Caki2 (cell line): ENCODE data around the gene PIEZO2. TPM values are rescaled to one million over a fixed set of nuclear protein-coding genes. Genes with fewer than 3 reads are reported as not detected.
A peak's percentile ranks its signal among the peaks of the same experiment; 100 is the strongest.

Experiments used
- DNase-seq: peaks from one replicate; pipeline ENCODE4 v3.0.0-alpha.2; 2015; ENCODE audit warnings: low read depth
- in situ Hi-C: cut with HindIII; loops from 2 replicates; pipeline ENCODE4 v1.10.0; 2016; ENCODE audit warnings: low sequenced_read_pairs, low pct_unique_long_range_greater_than_20kb, mixed read lengths
- total RNA-seq: library from RNA; depleted of rRNA; stranded (reverse); fragments of >200 nt; shearing (Covaris generic); gene quantifications from 2 replicates; pipeline ENCODE4 v1.2.3, GENCODE V29; 2014; ENCODE audit warnings: low replicate concordance

PIEZO2 gene
- total RNA-seq, 1 experiment from 2014 or later, result 2.8 TPM

DNA sequence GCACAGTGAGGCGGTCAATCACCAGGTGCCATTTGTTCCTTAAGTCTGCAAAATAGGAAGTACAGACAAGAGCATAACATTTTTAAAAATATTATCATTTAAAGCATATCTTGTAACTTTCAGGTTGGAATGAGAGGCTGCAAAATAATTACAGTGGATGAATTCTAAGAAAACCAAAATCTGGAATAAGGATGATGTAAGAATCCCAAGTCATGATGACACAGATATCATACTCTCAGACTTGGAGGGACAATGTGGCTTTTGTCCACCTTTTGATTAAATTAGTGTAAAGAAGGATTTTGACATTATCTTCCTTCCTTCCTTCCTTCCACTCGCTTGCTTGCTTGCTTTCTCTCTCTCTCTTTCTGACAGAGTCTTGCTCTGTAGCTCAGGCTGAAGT is 379.1 kb downstream of the PIEZO2 start:
- in situ Hi-C loops, result no loop called here
- no peak for DNase-seq

DNA sequence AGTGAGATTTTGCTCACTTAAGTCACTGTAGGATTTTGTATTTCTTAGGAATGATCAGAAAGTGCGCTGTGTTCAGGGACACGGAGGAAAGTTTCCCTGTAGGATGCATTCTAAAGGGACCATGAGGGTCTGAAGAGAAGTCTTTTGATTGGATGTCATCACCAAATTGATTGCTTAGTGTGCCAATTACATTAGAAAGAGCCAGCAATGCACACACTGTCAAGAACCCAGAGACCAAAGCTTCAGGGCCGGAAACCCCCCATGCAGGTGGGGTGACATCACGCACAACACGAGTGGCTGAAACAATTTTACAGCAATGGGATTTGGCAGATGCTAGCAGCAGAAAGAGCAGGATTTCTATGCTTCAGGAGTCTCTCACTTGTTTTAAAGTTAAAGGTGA is 381.1 kb downstream of the PIEZO2 start:
- in situ Hi-C loops, result no loop called here
- DNase-seq, result no peak

DNA sequence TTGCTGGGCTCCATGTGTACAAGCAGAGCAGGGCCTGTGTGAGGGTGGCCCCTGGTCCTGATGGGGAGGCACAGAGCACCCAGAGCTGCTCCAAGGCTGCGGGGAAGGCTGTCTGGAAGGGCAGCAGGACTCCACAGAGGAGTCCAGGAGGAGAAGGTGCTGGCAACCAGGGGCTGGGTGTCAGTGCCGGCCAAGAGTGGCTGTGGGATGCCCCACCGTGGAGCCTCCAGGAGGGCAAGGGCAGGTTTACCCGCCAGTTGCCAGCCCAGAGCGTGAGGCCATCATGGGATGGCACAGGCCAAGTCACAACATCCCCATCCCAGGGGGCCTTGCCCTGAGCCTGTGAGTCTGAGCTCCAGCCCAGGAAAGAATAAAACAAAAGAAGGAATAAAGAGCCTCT is 381.7 kb downstream of the PIEZO2 start:
- in situ Hi-C loops, result no loop called here

DNA sequence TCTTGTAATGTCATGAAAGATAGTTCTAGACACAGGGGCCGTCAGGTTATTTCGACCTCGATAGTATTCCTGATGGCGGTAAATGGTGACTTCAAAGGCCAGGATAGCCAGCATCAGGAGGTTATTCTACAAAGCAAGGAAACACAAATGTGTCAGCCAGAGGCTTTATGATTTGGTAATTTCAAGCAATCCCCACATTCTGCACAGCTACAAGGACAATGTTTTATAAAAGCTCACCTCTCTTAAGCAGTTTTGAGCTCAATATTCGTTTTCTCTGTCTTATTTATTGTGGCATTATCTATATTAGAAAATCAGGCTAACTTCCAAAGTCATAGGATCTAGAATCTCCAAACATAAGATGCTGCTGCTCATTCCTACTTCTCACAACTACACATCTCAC is 388.4 kb downstream of the PIEZO2 start:
- in situ Hi-C loops, result no loop called here
- DNase-seq, result no peak

More for the DNA sequence above, 381.7 kb downstream of the PIEZO2 start:
- DNase-seq, result no peak

DNA sequence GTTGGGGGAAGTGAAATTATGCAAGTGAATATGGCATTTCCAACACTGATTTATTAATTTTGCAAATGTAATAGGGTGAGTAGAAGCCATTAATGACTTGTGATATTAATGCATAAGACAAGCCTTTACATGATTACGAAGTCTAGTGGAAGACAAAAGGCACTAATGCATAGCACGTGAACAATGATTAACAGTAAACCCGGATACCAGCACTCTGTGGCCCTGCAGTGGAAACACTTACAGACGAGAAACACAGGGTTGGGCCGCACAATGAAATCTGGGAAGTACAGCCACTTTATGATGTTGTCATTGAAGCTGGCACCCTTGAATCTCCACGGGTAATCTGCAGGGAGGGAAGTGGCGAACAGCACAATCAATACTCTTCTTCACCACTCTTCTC is 390.1 kb downstream of the PIEZO2 start:
- in situ Hi-C loops, result no loop called here
- no peak for DNase-seq

DNA sequence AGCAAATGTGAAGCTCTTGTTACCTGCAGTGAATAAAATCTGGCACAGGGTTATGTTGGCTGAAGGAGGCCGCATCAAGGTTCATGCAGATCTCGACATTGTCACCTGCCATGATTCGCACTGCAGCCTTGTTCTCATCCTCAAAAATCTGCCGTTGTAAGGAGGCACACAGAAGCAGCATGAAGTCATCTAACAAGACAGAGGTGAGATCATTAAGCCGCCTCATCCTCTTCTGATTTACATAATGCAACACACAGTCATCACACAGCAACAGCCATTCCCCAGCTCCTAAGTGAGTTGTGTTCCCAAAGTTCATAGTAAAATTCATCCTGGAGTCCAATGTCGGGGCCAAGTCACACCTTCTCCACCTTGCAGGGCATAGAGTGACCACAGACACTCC is 391.4 kb downstream of the PIEZO2 start:
- DNase-seq, result no peak
- in situ Hi-C loops, result no loop called here

DNA sequence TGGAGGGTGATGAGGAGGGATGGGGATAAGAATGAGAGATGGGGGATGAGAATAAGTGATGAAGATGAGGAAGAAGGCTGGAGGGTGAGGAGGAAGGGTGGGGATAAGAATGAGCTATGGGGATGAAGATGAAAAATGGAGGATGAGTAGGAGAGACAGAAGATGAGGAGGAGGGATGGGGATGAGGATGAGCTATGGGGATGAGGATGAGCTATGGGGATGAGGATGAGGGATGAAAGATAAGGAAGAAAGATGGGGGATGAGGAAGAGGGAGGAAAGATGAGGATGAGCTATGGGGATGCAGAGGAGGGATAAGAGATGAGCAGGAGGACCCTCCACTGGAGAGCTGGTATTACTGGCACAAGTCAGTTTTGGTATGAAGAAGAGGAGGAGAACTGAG is 392.0 kb downstream of the PIEZO2 start:
- in situ Hi-C loops, result no loop called here
- no peak for DNase-seq

DNA sequence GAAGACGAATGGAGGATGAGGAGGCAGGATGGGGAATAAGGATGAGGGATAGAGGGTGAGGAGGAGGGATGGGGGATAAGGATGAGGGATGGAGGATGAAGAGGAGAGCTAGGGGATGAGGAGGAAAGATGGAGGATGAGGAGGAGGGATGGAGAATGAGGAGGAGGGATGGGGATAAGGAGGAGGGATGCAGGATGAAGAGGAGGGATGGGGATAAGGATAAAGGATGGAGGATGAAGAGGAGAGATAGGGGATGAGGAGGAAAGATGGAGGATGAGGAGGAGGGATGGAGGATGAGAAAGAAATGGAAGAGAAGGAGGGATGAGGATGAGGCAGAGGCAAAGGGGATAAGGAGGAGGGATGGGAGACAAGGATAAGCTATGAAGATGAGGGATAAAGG is 393.5 kb downstream of the PIEZO2 start:
- in situ Hi-C loops, result no loop called here
- DNase-seq, result no peak

DNA sequence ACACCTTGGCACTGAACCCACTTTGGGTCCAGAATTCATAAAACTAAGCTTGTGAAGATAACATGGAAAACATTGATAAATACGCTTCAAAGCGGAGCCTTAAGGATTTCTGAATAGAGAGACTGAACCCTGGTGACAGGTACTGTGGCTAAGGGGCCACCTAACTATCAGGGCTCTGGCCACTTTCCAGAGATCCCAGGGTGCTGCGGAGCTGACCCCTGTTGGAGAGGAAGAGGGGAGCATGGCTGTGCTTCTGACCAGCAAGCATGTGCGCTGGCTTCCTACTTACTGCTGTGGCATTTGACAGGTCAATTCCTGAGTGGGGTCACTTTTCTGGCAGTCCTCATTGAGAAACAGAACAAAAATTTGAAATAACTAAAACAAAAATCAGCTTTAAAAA is 395.2 kb downstream of the PIEZO2 start:
- in situ Hi-C loops, result no loop called here
- no peak for DNase-seq

DNA sequence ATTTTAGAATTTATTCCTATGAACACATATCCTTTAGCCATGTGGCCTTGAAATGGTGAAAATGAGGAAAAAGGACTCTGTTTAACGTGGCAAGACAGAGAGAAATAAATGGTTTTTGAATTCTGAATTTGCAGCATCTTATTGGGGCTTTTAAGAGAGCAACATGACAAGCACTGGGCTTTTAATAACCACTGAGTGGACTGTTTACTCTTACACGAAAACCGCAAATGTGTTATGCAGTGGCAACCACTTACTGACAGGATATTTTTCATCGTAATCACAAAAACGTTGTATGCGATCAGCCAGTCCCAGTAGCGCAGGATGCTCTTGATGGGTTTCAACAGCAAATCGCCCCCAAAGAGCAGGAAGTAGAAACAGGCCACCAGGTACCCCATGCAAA is 397.0 kb downstream of the PIEZO2 start:
- no peak for DNase-seq

DNA sequence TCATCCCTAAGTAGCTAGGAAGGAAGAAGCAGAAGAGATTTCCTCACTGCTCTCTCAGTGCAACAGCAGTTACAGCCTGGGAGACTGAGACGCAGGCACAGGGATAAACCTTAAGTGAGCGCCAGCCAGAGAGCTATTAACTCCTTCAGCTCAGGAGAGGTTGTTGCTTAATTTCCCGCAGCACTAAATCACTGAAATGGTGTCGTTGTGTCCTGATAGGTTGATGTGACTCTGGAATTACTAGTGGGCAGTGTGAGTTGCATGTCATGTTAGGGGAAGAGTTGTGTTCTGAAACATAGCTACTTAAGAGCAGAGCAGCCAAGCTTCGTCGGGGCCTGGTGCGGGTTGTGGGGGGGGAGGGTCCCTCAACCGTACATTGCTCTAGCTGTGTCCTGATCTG is 397.7 kb downstream of the PIEZO2 start:
- in situ Hi-C loops, result no loop called here

More for the DNA sequence above, 397.0 kb downstream of the PIEZO2 start:
- in situ Hi-C loops, result no loop called here

DNA sequence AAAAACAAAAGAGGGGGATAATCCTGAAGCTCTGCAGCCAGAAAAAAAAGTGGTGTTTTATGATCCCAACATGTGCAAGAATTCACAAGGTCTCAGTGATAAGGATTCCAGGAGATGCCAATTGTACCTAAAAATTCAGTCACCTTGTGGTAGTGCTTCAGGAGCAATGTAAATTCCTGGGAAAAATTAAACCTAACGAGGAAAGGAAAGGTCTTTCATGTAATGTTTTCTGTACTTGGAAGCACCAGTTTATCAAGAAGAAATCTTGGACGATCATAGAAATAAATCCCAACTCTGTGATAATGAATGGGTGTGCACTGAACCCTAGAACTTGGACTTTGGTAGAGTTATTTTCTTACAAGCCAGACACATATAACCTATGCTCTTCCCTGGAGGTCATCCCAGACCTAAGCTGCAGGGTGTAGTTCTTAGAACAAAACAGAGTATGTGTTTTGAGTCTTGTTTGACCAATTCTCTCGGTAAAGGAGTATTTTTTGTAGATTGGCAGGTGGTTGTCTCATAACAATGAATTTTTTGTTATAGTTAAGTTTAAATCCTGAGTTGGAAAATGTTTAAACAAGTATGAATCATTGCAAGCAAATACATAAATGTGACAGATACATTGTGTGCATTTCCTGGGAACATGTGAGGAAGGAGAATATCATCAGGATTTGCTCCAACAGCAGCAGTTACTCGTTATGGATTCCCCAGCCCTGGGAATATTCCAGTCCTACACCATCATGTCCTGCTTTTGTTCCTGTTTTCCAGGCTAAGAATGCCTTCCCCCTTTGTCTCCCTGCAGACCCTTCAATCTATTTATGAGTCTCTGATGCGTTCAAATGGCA is 399.0 kb downstream of the PIEZO2 start:
- no peak for DNase-seq
- in situ Hi-C loops, result no loop called here

More for the DNA sequence above, 397.7 kb downstream of the PIEZO2 start:
- DNase-seq, result no peak

DNA sequence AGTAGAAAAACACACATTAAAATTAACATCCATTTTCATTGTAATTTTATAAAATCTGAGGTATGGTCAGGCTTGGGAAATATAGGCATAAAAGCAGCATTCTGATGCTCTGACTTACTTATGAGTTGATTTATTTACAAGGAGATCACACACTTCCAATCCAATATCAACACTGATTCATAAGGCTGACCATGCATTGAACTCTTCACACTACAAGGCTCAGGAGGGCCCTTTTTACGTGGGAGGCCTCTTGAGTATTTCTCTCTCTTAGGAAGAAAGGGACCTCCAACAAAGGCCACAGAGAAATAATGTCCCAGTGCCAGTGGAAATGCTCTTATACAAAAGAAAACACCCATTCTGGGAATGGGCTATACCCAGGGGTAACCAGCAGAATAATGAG is 400.7 kb downstream of the PIEZO2 start:
- peak; percentile 19 for DNase-seq
- in situ Hi-C loops, result no loop called here

DNA sequence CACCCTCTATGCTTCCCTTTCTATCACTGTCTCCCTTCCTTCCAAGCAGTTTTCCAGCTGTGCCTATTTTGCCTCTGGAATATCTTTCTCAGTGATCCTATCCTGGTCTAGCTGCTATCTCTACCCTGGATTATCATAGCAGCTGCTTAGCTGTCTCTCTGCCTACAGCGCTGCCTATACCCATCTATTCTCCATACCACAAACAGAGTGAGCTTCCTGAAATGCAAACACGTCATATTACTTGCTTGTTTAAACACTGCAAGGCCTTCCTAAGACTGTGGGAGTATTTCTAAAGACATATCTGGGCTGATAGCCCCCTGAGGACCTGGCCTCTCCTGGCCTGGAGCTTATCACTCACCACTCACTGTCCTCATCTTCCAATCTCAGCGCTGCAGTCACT is 403.4 kb downstream of the PIEZO2 start:
- DNase-seq, result no peak
- in situ Hi-C loops, result no loop called here

DNA sequence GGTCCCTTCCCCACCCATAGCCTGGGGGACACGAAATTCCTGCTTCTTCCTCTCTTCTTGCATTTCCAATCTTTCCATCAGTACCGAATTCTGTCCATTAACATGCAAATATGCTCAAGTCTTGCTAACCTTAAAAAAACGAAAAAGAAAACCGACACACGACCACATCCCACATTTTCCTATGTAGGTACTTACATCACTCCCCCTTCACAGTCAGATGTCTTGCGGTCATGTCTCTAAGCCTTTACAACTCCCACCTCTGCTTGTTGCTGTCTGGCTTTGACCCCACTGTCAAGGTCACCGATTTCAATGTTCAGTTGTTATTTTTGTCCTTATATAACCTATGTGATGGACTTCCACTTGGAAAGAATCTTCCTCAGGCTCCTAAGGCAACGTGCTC is 404.1 kb downstream of the PIEZO2 start:
- in situ Hi-C loops, result no loop called here

DNA sequence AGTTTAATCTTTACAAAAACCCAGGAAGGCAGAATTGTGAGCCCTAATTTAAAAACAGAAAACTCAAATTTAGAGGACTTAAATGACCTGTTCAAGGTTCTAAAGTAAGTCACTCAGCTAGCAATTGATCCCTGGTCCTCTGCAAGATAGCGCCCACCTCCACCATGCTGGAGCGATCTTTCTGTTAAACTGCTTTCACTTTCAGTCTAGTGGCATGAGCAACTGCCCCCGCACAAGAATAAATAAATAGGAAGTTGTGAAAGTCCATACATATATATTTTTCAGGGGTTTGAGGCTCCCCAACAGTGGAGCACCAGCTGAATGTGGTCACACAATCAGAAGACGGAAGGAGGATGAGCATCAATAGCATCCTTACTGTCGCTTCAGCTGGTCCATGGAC is 405.6 kb downstream of the PIEZO2 start:
- in situ Hi-C loops, result no loop called here

More for the DNA sequence above, 404.1 kb downstream of the PIEZO2 start:
- no peak for DNase-seq

DNA sequence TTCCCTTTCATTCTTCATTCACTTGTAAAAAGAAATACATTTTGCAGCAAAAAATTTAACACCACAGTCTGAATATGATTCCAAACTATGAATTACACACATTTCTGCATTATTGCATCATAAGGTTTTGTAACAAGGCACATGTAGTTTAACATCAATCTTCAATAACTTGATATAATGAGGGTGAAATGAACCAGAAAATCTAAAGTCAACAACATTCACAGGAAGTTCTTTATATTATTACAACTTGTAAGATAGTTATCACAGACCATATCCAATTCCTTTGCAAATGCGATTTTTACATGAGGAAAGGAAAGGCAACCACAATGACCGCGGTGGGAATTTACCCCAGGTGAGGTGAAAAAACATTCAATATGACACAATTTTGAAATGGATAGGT is 410.2 kb downstream of the PIEZO2 start:
- peak; percentile 44 for DNase-seq

More for the DNA sequence above, 405.6 kb downstream of the PIEZO2 start:
- DNase-seq, result no peak

DNA sequence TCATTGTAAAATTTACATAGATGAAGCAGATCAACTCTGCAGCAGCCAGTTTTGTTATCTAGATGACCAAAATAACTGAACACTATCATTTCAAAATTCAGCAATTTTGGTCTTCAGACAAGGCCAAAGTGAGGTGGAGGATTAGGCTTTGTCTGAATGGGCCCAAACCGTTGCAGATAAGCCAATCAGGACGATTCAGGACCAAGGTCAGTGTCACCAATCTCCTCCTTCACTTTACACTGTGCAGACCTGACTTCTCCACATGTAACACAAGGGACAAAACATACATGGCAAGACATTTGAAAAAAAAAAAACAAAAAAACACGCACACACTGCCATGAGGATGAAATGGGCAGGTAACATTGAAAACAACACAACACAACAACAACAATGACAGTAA is 412.4 kb downstream of the PIEZO2 start:
- DNase-seq, result peak; percentile 14
- in situ Hi-C loops, result no loop called here

More for the DNA sequence above, 410.2 kb downstream of the PIEZO2 start:
- in situ Hi-C loops, result no loop called here

DNA sequence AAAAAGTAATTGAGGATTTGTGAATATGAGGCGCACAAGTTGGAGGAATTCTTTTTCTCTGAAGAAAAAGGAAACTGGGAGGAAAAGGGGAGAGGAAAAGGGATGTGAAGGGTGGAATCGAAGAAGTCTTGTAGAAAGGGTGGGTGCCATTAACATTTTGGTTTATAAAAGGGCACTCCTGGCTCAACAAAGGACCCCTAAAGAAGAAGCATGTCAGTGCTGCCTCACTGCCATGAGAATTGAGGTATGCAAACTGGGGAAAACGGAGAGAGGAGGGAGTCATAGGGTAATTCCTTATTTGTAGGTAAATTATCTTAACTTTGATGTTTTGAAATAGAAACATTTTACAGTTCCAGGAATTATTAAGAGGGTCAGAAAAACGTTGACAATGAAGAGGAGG is 416.4 kb downstream of the PIEZO2 start:
- in situ Hi-C loops, result no loop called here
- no peak for DNase-seq

DNA sequence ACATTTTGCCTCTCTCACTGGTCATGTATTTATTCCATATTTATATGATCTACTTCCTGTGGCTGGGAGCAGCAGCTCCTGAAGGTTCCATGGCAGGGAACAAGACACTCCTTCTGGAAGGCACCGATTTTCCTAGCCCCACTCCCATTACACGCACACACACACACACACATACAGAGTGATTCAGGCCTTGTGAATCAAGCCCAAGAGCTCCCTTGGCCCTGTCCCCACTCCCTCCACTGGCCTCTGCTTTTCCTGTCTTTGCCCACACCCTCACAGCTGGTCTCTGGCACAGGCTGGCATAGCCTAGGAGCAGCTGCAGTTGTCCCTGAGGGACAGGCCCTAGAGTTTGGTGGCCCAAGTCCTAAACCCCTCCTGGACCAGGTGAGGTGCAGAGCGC is 421.9 kb downstream of the PIEZO2 start:
- in situ Hi-C loops, result no loop called here
- DNase-seq, result no peak
